Stomach (tissue), 9 donors: ENCODE data around the gene ZPR1. TPM values are rescaled to one million over a fixed set of nuclear protein-coding genes. Genes with fewer than 3 reads are reported as not detected.

Experiments used
- DNase-seq, 2 donors: peaks; one replicate each; pipeline versions ENCODE4 v3.0.0 to v3.0.0-alpha.2; 2013 to 2019
- H3K27ac ChIP-seq, 5 donors: fragments of 200-600 bp in 4 of 5; sonication (generic) in 4 of 5; one replicate each; pipeline ENCODE4 v1.5.1; 2013 to 2019; ENCODE audit warnings: mild to moderate bottlenecking in 1 of 5, moderate library complexity in 1 of 5
- H3K27me3 ChIP-seq, 3 donors: fragments of 200-600 bp; sonication (generic); one replicate each; pipeline ENCODE4 v1.5.1; 2017 to 2019; ENCODE audit warnings: mixed run types in 1 of 3
- H3K36me3 ChIP-seq, 4 donors: fragments of 200-600 bp; sonication (generic); 1 replicate in 3 of 4; 2 replicates in 1 of 4; pipeline ENCODE4 v1.5.1; 2016 to 2019
- H3K4me1 ChIP-seq, 4 donors: fragments of 200-600 bp; sonication (generic); one replicate each; pipeline ENCODE4 v1.5.1; 2016 to 2019
- H3K4me3 ChIP-seq, 4 donors: fragments of 200-600 bp; sonication (generic) in 3 of 4; one replicate each; pipeline ENCODE4 v1.5.1; 2016 to 2019; ENCODE audit warnings: mild to moderate bottlenecking in 1 of 4
- H3K9me3 ChIP-seq, 4 donors: fragments of 200-600 bp; sonication (generic); one replicate each; pipeline ENCODE4 v1.5.1; 2016 to 2019
- CTCF ChIP-seq, 7 experiments: fragments of 450-650 bp in 4 of 7; fragments of 200-600 bp in 3 of 7; sonication (generic) in 3 of 7; IDR thresholded peaks; one replicate each; pipeline ENCODE4 v1.5.1; 2016 to 2019; ENCODE audit warnings: antibody characterized with exemption in 7 of 7, control low read depth in 2 of 7, mild to moderate bottlenecking in 1 of 7
- EP300 ChIP-seq: sonication (generic); formaldehyde crosslinking; IDR thresholded peaks from one replicate; pipeline ENCODE4 v1.6.1; 2017; ENCODE audit warnings: antibody characterized with exemption
- POLR2A ChIP-seq, 4 donors: fragments of 450-650 bp; IDR thresholded peaks; one replicate each; pipeline ENCODE4 v1.6.1; 2016; ENCODE audit warnings: antibody characterized with exemption in 4 of 4, control low read depth in 2 of 4, mild to moderate bottlenecking in 1 of 4, moderate library complexity in 1 of 4
- POLR2AphosphoS5 ChIP-seq, 3 donors: sonication (generic); formaldehyde crosslinking; IDR thresholded peaks; one replicate each; pipeline ENCODE4 v1.6.1; 2016; ENCODE audit warnings: antibody characterized with exemption in 3 of 3
- WGBS, 5 donors: extraction: QIAGEN DNeasy Blood & Tissue Kit in 3 of 5; methylation state at CpG; one replicate each; pipeline versions ENCODE4 v1.1.5 to v1.1.7; 2013 to 2018; 5-methylcytosine and 5-hydroxymethylcytosine counted together
- intact Hi-C: fragments of 100-400 bp; cut with DNase I; formaldehyde crosslinking; loops from one replicate; pipeline ENCODE4 v1.15.1; 2023; ENCODE audit warnings: low total_unique reads
- polyA plus RNA-seq, 3 donors: library from polyadenylated mRNA; stranded (reverse); fragments of 200-250 nt; gene quantifications; one replicate each; pipeline ENCODE4 v1.2.3, GENCODE V29; 2013
- total RNA-seq, 5 donors: library from RNA; depleted of rRNA; stranded (reverse); fragments of >200 nt; gene quantifications; one replicate each; pipeline versions ENCODE4 v1.1.0 to v1.2.3, GENCODE V29; 2014 to 2016
- donor health status: healthy with polysubstance abuse.
- donor health status: Bipolar disorder and iron deficiency.
- donor health status: healthy.

ZPR1 gene
- total and polyA plus RNA-seq, 8 donors: 17.8 to 54.9 (median 25.1) TPM

- DNase-seq: no peak
- TF ChIP-seq CTCF (IDR thresholded peaks at IDR 0.05): no peak
- no peak for TF ChIP-seq EP300
- TF ChIP-seq POLR2A (IDR thresholded peaks at IDR 0.05): no peak
- no peak for TF ChIP-seq POLR2AphosphoS5 (IDR thresholded peaks at IDR 0.05)
- no peak overlapping the region for H3K27ac ChIP-seq
- intact Hi-C loops: no loop called here
- WGBS, 5 donors: 81 to 87% (median 85%) methylated on average over 5 of the region's 5 CpGs
- H3K4me3 ChIP-seq: no peak overlapping the region
- H3K27me3 ChIP-seq: no peaks in the 10 kb centered on the region
- no peaks in the 10 kb centered on the region for H3K36me3 ChIP-seq
- peaks cover 0 to 16% (median 4%) of the 10 kb centered on the region in 4 donors for H3K4me1 ChIP-seq
- no peaks in the 10 kb centered on the region for H3K9me3 ChIP-seq
These were observed 37.6 kb upstream of the ZPR1 start for GRCh38 chr11:116825434-116825833.

GRCh38 chr11:116823031-116823843 lies 35.4 kb upstream of the ZPR1 start, which contains the start of gene APOA4:
APOA4 (minus strand) TSS chr11:116823304; CDS start chr11:116823191, 113 bp downstream.
- 73 to 79% (median 76%) methylated on average over 13 to 16 of the region's 16 CpGs for WGBS, 5 donors
- intact Hi-C loops: no loop called here
- no peak for DNase-seq
- Histone ChIP-seq H3K27ac (no peak within 1 kb of the TSS), H3K4me3 (no peak within 1 kb of the TSS), H3K4me1 (no peaks in the 10 kb centered on the region), H3K36me3 (no peaks in the 10 kb centered on the region), H3K27me3 (no peaks in the 10 kb centered on the region), H3K9me3 (no peaks in the 10 kb centered on the region)
- TF ChIP-seq EP300: no peak
- TF ChIP-seq CTCF (IDR thresholded peaks at IDR 0.05): no peak
- TF ChIP-seq POLR2AphosphoS5 (IDR thresholded peaks at IDR 0.05): no peak
- TF ChIP-seq POLR2A (IDR thresholded peaks at IDR 0.05): no peak

- intact Hi-C loops: no loop called here
- H3K27ac ChIP-seq: no peak overlapping the region
- WGBS, 5 donors: 46 to 78% (median 71%) methylated on average over 4 to 5 of the region's 5 CpGs
- TF ChIP-seq CTCF (IDR thresholded peaks at IDR 0.05): no peak
- no peak for TF ChIP-seq EP300
- TF ChIP-seq POLR2A (IDR thresholded peaks at IDR 0.05): no peak
- TF ChIP-seq POLR2AphosphoS5 (IDR thresholded peaks at IDR 0.05): no peak
- H3K36me3 ChIP-seq: no peaks in the 10 kb centered on the region
- DNase-seq: no peak
- no peak overlapping the region for H3K4me3 ChIP-seq
- no peaks in the 10 kb centered on the region for H3K4me1 ChIP-seq
- no peaks in the 10 kb centered on the region for H3K27me3 ChIP-seq
- no peaks in the 10 kb centered on the region for H3K9me3 ChIP-seq
These were observed 34.8 kb upstream of the ZPR1 start for GRCh38 chr11:116822575-116822974.

GRCh38 chr11:116821050-116821918 lies 33.5 kb upstream of the ZPR1 start:
- no peak for DNase-seq
- no peaks in the 10 kb centered on the region for H3K4me1 ChIP-seq
- H3K27ac ChIP-seq: no peak overlapping the region
- H3K4me3 ChIP-seq: no peak overlapping the region
- H3K36me3 ChIP-seq: no peaks in the 10 kb centered on the region
- WGBS, 5 donors: 91 to 96% (median 95%) methylated on average over 23 to 51 of the region's 51 CpGs
- intact Hi-C loops: no loop called here
- H3K9me3 ChIP-seq: no peaks in the 10 kb centered on the region
- H3K27me3 ChIP-seq: no peaks in the 10 kb centered on the region
- TF ChIP-seq EP300 (no peak), POLR2AphosphoS5 (IDR thresholded peaks at IDR 0.05) (no peak), POLR2A (IDR thresholded peaks at IDR 0.05) (no peak), CTCF (IDR thresholded peaks at IDR 0.05) (no peak)
